Measurements from ENCODE around the gene TMEM175.

Gene TMEM175

GRCh38 chr4:1003271-1004070, 71.2 kb downstream of the TMEM175 start:
- H3K27me3 ChIP-seq: peaks cover 7 to 89% of the 10 kb centered on the region in 2 donors
- TF ChIP-seq, protein P1, sequence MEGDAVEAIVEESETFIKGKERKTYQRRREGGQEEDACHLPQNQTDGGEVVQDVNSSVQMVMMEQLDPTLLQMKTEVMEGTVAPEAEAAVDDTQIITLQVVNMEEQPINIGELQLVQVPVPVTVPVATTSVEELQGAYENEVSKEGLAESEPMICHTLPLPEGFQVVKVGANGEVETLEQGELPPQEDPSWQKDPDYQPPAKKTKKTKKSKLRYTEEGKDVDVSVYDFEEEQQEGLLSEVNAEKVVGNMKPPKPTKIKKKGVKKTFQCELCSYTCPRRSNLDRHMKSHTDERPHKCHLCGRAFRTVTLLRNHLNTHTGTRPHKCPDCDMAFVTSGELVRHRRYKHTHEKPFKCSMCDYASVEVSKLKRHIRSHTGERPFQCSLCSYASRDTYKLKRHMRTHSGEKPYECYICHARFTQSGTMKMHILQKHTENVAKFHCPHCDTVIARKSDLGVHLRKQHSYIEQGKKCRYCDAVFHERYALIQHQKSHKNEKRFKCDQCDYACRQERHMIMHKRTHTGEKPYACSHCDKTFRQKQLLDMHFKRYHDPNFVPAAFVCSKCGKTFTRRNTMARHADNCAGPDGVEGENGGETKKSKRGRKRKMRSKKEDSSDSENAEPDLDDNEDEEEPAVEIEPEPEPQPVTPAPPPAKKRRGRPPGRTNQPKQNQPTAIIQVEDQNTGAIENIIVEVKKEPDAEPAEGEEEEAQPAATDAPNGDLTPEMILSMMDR (IDR thresholded peaks at IDR 0.05): no peak
- no peaks in the 10 kb centered on the region for H3K36me3 ChIP-seq
- no peak for DNase-seq
- H3K4me3 ChIP-seq: no peak overlapping the region
- H3K4me1 ChIP-seq: peaks cover 0 to 21% (median 16%) of the 10 kb centered on the region in 4 donors
- H3K9me3 ChIP-seq: no peaks in the 10 kb centered on the region
- intact Hi-C loops (cut with DNase I; ENCODE audit: low total_unique reads): no loop called here
- H3K27ac ChIP-seq: no peak overlapping the region

- peaks cover 0 to 27% (median 20%) of the 10 kb centered on the region in 4 donors for H3K4me1 ChIP-seq
- H3K27me3 ChIP-seq: peaks cover 7 to 92% of the 10 kb centered on the region in 2 donors
- no peak for DNase-seq
- no peak overlapping the region for H3K27ac ChIP-seq
- no peak overlapping the region for H3K4me3 ChIP-seq
- no peaks in the 10 kb centered on the region for H3K9me3 ChIP-seq
- H3K36me3 ChIP-seq: no peaks in the 10 kb centered on the region
- intact Hi-C loops (cut with DNase I; ENCODE audit: low total_unique reads): no loop called here
- TF ChIP-seq, protein P1 (IDR thresholded peaks at IDR 0.05): no peak
These were observed 71.8 kb downstream of the TMEM175 start for GRCh38 chr4:1004071-1004418.

DNA sequence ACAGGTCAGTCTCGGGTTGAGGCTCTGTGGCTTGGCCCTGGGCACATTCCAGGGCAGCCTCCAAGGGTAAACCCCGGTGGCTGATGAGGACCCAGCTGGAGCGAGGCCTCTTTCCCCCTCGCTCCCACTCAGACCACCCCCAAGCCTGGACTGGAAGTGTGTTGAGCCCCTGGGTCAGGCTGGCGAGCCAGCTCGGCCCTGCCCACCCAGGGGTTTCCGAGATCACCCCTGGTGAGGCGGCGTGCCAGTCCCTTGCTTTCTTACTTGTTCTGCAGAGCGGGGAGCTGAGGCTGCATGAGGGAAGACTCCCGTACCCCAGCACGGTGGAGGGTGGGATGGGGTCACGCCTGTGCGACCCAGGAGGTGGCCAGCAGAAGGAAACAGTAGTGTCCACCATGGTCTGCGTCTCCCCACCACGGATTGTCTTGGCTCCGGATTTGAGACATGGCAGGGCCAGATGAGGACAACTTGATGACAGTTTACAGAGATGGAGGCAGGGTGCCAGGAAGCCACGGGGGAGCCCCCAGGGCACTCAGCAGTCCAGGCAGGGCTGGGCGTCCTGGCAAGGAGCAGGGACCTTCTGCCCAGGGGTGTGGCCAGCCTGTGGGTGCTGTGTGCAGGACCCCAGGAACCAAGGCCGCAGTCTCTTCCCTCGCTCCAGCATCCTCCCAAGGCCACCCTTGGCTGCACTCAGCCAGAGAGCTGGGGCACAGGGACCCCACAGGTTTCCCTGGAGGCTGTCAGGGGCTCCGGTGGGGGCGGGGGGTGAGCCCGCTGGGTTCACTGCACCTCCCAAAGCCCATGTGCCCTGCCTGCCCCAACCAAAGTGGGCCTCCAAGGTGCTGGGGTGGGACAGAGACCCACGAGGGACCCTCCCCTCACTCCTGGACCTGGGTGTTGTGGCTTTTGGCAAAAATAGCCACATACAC, 72.6 kb downstream of the TMEM175 start:
- DNase-seq: no peak
- Histone ChIP-seq H3K36me3 (no peaks in the 10 kb centered on the region), H3K4me3 (no peak overlapping the region), H3K27ac (no peak overlapping the region), H3K9me3 (no peaks in the 10 kb centered on the region), H3K27me3 (peaks cover 7 to 86% of the 10 kb centered on the region in 2 donors), H3K4me1 (peaks cover 0 to 31% (median 23%) of the 10 kb centered on the region in 4 donors)
- TF ChIP-seq, protein P1 (IDR thresholded peaks at IDR 0.05): no peak
- intact Hi-C loops (cut with DNase I; ENCODE audit: low total_unique reads): no loop called here

DNA sequence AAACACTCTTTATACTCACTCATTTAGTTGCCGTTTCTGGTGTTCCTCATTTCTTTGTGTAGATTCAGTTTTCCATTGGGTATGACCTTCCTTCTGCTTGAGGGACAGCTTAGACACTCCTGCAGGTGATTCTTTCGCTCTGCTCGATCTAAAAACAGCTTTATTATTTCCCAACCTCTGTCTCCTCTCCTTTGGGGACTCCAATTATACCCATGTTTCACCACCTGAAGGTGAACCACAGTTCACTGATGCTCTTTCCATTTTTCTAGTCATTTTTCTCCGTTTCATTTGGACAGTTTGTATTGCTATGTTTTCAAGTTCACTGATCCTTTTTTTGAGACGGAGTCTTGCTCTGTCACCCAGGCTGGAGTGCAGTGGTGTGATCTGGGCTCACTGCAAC, 74.6 kb downstream of the TMEM175 start:
- intact Hi-C loops (cut with DNase I; ENCODE audit: low total_unique reads): no loop called here
- TF ChIP-seq, protein P1 (IDR thresholded peaks at IDR 0.05): no peak
- H3K27ac ChIP-seq: no peak overlapping the region
- H3K4me3 ChIP-seq: no peak overlapping the region
- H3K27me3 ChIP-seq: peaks cover 7 to 66% of the 10 kb centered on the region in 2 donors
- no peaks in the 10 kb centered on the region for H3K9me3 ChIP-seq
- DNase-seq: no peak
- no peaks in the 10 kb centered on the region for H3K36me3 ChIP-seq
- H3K4me1 ChIP-seq: peaks cover 0 to 43% (median 34%) of the 10 kb centered on the region in 4 donors

Data from tibial artery (tissue), 4 donors.